ENCODE data around the gene IFT122.
"Not testable (repeated sequence)": the region's sequence is repeated elsewhere in the genome, so short reads cannot be mapped to it uniquely, and the experiment has no call there.

Gene IFT122

GRCh38 chr3:129439817-129440617 is at the start of gene IFT122, which contains the start of gene MBD4:
IFT122 (plus strand) TSS chr3:129440224; CDS start chr3:129440331, 107 bp downstream.
MBD4 (minus strand) TSS chr3:129439948; CDS start chr3:129439833, 115 bp downstream.
- Histone ChIP-seq H3K9me3 (ENCODE audit: control insufficient read depth, low read length) (no peaks in the 10 kb centered on the region), H3K36me3 (ENCODE audit: control insufficient read depth, insufficient read depth, low read length, severe bottlenecking) (peaks cover 29% of the 10 kb centered on the region), H3K4me3 (ENCODE audit: low read length) (peak within 1 kb of the TSS; percentile 95), H3K27me3 (replicated peaks; ENCODE audit: control insufficient read depth, insufficient read depth, low read length) (no peaks in the 10 kb centered on the region), H3K4me1 (ENCODE audit: control insufficient read depth, insufficient read depth, low read length) (peaks cover 71% of the 10 kb centered on the region), H3K9ac (ENCODE audit: low read length) (peak within 1 kb of the TSS; percentile 95)
- DNase-seq (ENCODE audit: low read depth): peak; percentile 100

GRCh38 chr3:129391583-129391982 is 48.4 kb upstream of the IFT122 start:
- not testable (repeated sequence) for H3K27me3 ChIP-seq (replicated peaks; ENCODE audit: control insufficient read depth, insufficient read depth, low read length); H3K9me3 ChIP-seq (ENCODE audit: control insufficient read depth, low read length); DNase-seq (ENCODE audit: low read depth); H3K9ac ChIP-seq (ENCODE audit: low read length); H3K4me3 ChIP-seq (ENCODE audit: low read length)
- H3K4me1 ChIP-seq (ENCODE audit: control insufficient read depth, insufficient read depth, low read length): peaks cover 25% of the 10 kb centered on the region
- peaks cover 65% of the 10 kb centered on the region for H3K36me3 ChIP-seq (ENCODE audit: control insufficient read depth, insufficient read depth, low read length, severe bottlenecking)

- peak overlapping the region; percentile 10 for H3K9ac ChIP-seq (ENCODE audit: low read length)
- not testable (repeated sequence) for H3K9me3 ChIP-seq (ENCODE audit: control insufficient read depth, low read length); DNase-seq (ENCODE audit: low read depth); H3K27me3 ChIP-seq (replicated peaks; ENCODE audit: control insufficient read depth, insufficient read depth, low read length); H3K4me3 ChIP-seq (ENCODE audit: low read length)
- H3K4me1 ChIP-seq (ENCODE audit: control insufficient read depth, insufficient read depth, low read length): peaks cover 31% of the 10 kb centered on the region
- H3K36me3 ChIP-seq (ENCODE audit: control insufficient read depth, insufficient read depth, low read length, severe bottlenecking): peaks cover 60% of the 10 kb centered on the region
These were observed 47.7 kb upstream of the IFT122 start for GRCh38 chr3:129392106-129392887.

- Histone ChIP-seq H3K27me3 (replicated peaks; ENCODE audit: control insufficient read depth, insufficient read depth, low read length) (no peaks in the 10 kb centered on the region), H3K4me3 (ENCODE audit: low read length) (no peak overlapping the region), H3K4me1 (ENCODE audit: control insufficient read depth, insufficient read depth, low read length) (peaks cover 31% of the 10 kb centered on the region), H3K9me3 (ENCODE audit: control insufficient read depth, low read length) (no peaks in the 10 kb centered on the region), H3K9ac (ENCODE audit: low read length) (no peak overlapping the region), H3K36me3 (ENCODE audit: control insufficient read depth, insufficient read depth, low read length, severe bottlenecking) (peaks cover 51% of the 10 kb centered on the region)
- no peak for DNase-seq (ENCODE audit: low read depth)
These were observed 46.8 kb upstream of the IFT122 start for GRCh38 chr3:129393271-129393670.

- Histone ChIP-seq H3K4me1 (ENCODE audit: control insufficient read depth, insufficient read depth, low read length) (peaks cover 29% of the 10 kb centered on the region), H3K36me3 (ENCODE audit: control insufficient read depth, insufficient read depth, low read length, severe bottlenecking) (peaks cover 48% of the 10 kb centered on the region)
- DNase-seq (ENCODE audit: low read depth); H3K9ac ChIP-seq (ENCODE audit: low read length); H3K27me3 ChIP-seq (replicated peaks; ENCODE audit: control insufficient read depth, insufficient read depth, low read length); H3K4me3 ChIP-seq (ENCODE audit: low read length); H3K9me3 ChIP-seq (ENCODE audit: control insufficient read depth, low read length): not testable (repeated sequence)
These were observed 46.1 kb upstream of the IFT122 start for GRCh38 chr3:129393760-129394564.

GRCh38 chr3:129398803-129399144 is 41.2 kb upstream of the IFT122 start:
- peak; percentile 65 for DNase-seq (ENCODE audit: low read depth)
- H3K9ac ChIP-seq (ENCODE audit: low read length): peak overlapping the region; percentile 90

GRCh38 chr3:129399145-129399894 is 40.7 kb upstream of the IFT122 start:
- peak; percentile 99 for DNase-seq (ENCODE audit: low read depth)
- no peaks in the 10 kb centered on the region for H3K9me3 ChIP-seq (ENCODE audit: control insufficient read depth, low read length)
- peak overlapping the region; percentile 86 for H3K4me3 ChIP-seq (ENCODE audit: low read length)
- H3K36me3 ChIP-seq (ENCODE audit: control insufficient read depth, insufficient read depth, low read length, severe bottlenecking): peaks cover 14% of the 10 kb centered on the region
- H3K27me3 ChIP-seq (replicated peaks; ENCODE audit: control insufficient read depth, insufficient read depth, low read length): no peaks in the 10 kb centered on the region
- H3K4me1 ChIP-seq (ENCODE audit: control insufficient read depth, insufficient read depth, low read length): peaks cover 18% of the 10 kb centered on the region
- H3K9ac ChIP-seq (ENCODE audit: low read length): peak overlapping the region; percentile 90

More at GRCh38 chr3:129398803-129399144, 41.2 kb upstream of the IFT122 start:
- no peaks in the 10 kb centered on the region for H3K9me3 ChIP-seq (ENCODE audit: control insufficient read depth, low read length)
- H3K4me1 ChIP-seq (ENCODE audit: control insufficient read depth, insufficient read depth, low read length): peaks cover 18% of the 10 kb centered on the region
- H3K27me3 ChIP-seq (replicated peaks; ENCODE audit: control insufficient read depth, insufficient read depth, low read length): no peaks in the 10 kb centered on the region
- H3K36me3 ChIP-seq (ENCODE audit: control insufficient read depth, insufficient read depth, low read length, severe bottlenecking): peaks cover 14% of the 10 kb centered on the region
- peak overlapping the region; percentile 86 for H3K4me3 ChIP-seq (ENCODE audit: low read length)

- peak overlapping the region; percentile 86 for H3K4me3 ChIP-seq (ENCODE audit: low read length)
- peaks cover 14% of the 10 kb centered on the region for H3K36me3 ChIP-seq (ENCODE audit: control insufficient read depth, insufficient read depth, low read length, severe bottlenecking)
- peak overlapping the region; percentile 90 for H3K9ac ChIP-seq (ENCODE audit: low read length)
- H3K9me3 ChIP-seq (ENCODE audit: control insufficient read depth, low read length): no peaks in the 10 kb centered on the region
- DNase-seq (ENCODE audit: low read depth): no peak
- H3K27me3 ChIP-seq (replicated peaks; ENCODE audit: control insufficient read depth, insufficient read depth, low read length): no peaks in the 10 kb centered on the region
- H3K4me1 ChIP-seq (ENCODE audit: control insufficient read depth, insufficient read depth, low read length): peaks cover 18% of the 10 kb centered on the region
These were observed 40.1 kb upstream of the IFT122 start for GRCh38 chr3:129399895-129400357.

- Histone ChIP-seq H3K36me3 (ENCODE audit: control insufficient read depth, insufficient read depth, low read length, severe bottlenecking) (no peaks in the 10 kb centered on the region), H3K9ac (ENCODE audit: low read length) (no peak overlapping the region), H3K4me3 (ENCODE audit: low read length) (no peak overlapping the region), H3K4me1 (ENCODE audit: control insufficient read depth, insufficient read depth, low read length) (peaks cover 13% of the 10 kb centered on the region), H3K27me3 (replicated peaks; ENCODE audit: control insufficient read depth, insufficient read depth, low read length) (no peaks in the 10 kb centered on the region), H3K9me3 (ENCODE audit: control insufficient read depth, low read length) (no peaks in the 10 kb centered on the region)
- DNase-seq (ENCODE audit: low read depth): no peak
These were observed 37.8 kb upstream of the IFT122 start for GRCh38 chr3:129402210-129402609.

GRCh38 chr3:129402616-129403015 is 37.4 kb upstream of the IFT122 start:
- Histone ChIP-seq H3K9me3 (ENCODE audit: control insufficient read depth, low read length) (no peaks in the 10 kb centered on the region), H3K9ac (ENCODE audit: low read length) (no peak overlapping the region), H3K4me3 (ENCODE audit: low read length) (no peak overlapping the region), H3K36me3 (ENCODE audit: control insufficient read depth, insufficient read depth, low read length, severe bottlenecking) (no peaks in the 10 kb centered on the region), H3K27me3 (replicated peaks; ENCODE audit: control insufficient read depth, insufficient read depth, low read length) (no peaks in the 10 kb centered on the region), H3K4me1 (ENCODE audit: control insufficient read depth, insufficient read depth, low read length) (peaks cover 9% of the 10 kb centered on the region)
- no peak for DNase-seq (ENCODE audit: low read depth)

Data from adipocyte (in vitro differentiated cells).